Measurements from ENCODE around the gene BCS1L.
A peak's percentile ranks its signal among the peaks of the same experiment; 100 is the strongest.

BCS1L gene, protein sequence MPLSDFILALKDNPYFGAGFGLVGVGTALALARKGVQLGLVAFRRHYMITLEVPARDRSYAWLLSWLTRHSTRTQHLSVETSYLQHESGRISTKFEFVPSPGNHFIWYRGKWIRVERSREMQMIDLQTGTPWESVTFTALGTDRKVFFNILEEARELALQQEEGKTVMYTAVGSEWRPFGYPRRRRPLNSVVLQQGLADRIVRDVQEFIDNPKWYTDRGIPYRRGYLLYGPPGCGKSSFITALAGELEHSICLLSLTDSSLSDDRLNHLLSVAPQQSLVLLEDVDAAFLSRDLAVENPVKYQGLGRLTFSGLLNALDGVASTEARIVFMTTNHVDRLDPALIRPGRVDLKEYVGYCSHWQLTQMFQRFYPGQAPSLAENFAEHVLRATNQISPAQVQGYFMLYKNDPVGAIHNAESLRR

DNA sequence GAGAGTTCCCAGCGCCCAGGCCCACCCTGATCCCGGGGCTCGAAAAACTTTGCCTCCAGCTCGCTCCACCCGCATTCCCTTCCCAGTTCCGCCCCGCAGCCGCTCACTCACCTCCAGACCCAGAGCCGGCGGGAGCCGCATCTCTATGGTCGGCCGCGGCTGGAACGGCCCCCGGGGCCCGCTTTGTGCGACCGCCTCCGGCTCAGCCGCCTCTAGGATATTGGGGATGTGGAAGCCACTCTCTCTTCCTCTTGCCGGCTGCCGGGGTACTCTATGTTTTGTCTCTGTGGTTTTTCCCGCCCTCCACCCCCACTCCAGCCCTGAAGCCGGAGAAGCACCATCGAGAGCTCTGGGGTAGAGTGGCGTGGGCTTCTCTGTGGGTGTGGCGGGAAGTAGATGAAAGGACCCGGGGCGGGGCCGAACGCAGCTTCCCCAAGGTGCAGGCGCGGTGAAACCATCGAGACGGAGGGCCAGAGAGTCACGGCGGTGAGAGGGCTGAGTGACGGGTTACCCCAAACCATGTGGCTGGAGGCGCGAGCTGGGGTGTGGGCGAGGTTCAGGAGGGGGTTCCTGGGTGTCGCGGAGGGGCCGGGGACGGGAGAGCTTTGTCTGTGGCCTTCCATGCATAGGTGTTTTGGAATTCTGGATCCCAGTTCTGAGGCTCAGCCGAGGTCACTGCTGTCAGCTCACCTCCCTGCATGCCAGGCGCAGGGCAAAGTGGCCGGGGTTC lies at the start of gene BCS1L, which contains the start of gene ZNF142:
Gene BCS1L (plus strand): TSS at position 426 of the 730 bp plus-strand sequence. CDS start 1,305 bp downstream, outside the sequence.
Gene ZNF142 (minus strand): TSS at position 366 of the 730 bp plus-strand sequence. CDS start 3,194 bp downstream, outside the sequence.
- DNase-seq, result peak; percentile 82

- no peak for DNase-seq
These were observed 43.6 kb upstream of the BCS1L start for GRCh38 chr2:218615868-218616315.

GRCh38 chr2:218618102-218618860 lies 41.2 kb upstream of the BCS1L start:
- DNase-seq, result peak; percentile 1

- DNase-seq, result no peak
These were observed 38.5 kb upstream of the BCS1L start for GRCh38 chr2:218621007-218621406.

- no peak for DNase-seq
These were observed 36.7 kb upstream of the BCS1L start for GRCh38 chr2:218622606-218623365.

DNA sequence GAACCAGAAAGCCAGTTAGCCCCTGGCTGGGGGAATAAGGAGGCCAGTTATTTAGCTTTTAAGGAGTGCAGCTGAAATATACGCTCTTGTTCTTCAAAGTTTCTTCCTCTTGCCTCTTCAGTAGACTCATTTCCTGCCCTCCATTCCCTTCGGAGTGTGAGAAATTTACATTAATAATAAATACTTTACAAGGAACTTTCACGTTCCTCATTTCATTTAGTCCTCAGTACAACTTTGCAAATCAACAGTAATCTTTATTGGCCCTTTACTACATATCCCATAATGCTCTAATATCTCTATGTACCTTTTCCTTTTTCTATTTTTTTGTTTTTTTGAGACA lies 36.1 kb upstream of the BCS1L start:
- no peak for DNase-seq

DNA sequence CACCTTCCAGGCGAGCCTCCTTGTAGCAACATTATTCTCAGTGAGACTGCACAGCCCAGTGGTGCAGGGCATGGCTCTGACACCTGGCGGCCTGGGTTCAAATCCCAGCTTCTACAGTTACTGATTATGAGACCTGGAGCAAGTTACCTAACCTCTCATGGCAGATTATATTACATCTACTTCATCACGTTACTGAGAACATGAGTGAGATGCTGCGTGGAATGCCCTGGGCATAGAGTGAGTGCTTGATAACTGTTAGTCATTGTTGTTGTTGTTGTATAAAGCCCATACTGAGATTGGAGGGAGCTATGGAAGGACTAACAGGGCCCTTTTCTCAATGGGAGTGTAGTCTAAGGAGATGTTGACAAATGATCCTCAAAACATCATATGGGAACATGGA lies 33.1 kb upstream of the BCS1L start:
- DNase-seq, result no peak

DNA sequence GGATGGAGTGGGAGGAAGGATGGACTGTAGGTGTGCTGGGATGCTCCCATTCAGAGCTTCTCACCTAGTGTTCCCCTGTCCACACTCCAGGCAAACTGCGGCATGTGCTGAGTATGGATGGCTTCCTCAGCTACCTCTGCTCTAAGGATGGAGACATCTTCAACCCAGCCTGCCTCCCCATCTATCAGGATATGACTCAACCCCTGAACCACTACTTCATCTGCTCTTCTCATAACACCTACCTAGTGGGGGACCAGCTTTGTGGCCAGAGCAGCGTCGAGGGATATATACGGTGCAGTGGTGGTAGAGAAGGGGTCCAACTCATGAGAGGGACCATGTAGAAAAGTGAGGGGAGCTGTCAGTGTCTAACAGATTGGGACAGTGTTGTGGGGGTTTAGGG lies 31.5 kb upstream of the BCS1L start:
- DNase-seq, result no peak

GRCh38 chr2:218631837-218632236 lies 27.6 kb upstream of the BCS1L start:
- DNase-seq, result no peak

DNA sequence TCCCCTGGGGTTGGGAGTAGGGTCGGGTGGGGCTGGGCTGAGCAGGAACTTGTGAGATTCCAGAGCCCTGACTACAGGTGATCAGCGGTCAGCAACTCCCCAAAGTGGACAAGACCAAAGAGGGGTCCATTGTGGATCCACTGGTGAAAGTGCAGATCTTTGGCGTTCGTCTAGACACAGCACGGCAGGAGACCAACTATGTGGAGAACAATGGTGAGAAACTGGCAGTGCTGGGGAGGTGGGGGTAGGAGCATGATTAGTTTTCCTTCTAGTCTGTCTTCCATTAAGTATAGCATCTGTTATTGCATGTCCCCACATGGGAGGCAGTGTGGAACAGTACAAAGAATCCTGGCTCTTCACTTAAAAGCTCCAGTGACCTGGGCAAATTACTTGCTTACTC lies 23.8 kb upstream of the BCS1L start:
- DNase-seq, result no peak

DNA sequence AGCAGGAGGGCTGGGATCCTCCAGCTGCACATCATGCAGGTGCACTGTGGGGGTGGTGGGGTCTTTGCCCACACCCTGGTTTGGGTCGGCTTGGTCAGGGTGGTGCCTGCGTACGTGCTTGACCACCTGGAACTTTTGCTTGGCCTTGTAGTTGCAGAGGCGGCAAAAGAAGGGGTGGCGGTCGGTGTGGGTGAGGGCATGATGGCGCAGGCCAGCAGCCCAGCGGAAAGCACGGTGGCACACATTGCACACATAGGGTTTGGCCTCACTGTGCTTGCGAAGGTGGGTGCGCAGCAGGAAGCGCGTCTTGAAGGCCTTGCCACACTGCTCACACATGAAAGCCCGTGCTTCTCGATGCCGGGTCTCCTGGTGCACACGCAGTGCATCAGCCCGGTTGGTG lies 21.1 kb upstream of the BCS1L start:
- DNase-seq, result no peak

- no peak for DNase-seq
These were observed 17.3 kb upstream of the BCS1L start for GRCh38 chr2:218642121-218642656.

GRCh38 chr2:218642786-218643185 lies 16.7 kb upstream of the BCS1L start:
- no peak for DNase-seq

DNA sequence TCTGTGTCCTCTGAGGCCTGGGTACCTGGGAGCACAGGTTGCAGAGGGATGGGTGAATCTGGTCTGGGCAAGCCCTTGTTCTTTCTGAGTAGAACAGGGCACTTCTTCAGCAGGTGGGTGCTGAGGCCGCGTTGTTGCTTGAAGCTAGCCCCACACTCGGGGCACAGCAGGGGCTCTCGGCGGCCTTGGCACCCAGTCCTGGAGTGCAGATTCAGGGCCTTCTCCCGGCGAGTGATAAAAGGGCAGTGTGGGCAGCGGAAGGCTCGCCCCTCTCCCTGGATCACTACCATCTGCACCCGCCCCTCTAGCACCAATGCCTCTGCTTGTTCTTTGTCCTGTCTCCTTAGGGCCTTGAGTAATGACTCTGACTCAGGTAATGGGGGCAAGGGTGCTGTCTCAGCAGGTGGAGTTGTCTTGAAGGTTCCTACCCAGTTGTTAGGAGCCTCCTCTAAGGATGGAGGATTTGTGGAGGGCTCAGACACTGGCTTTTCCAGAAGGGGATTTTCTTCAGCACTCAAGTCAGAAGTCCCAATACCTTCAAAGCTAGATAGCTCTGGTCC lies 15.7 kb upstream of the BCS1L start:
- no peak for DNase-seq

- DNase-seq, result no peak
These were observed 14.8 kb upstream of the BCS1L start for GRCh38 chr2:218644721-218645120.

GRCh38 chr2:218645126-218645525 lies 14.4 kb upstream of the BCS1L start:
- DNase-seq, result no peak

DNA sequence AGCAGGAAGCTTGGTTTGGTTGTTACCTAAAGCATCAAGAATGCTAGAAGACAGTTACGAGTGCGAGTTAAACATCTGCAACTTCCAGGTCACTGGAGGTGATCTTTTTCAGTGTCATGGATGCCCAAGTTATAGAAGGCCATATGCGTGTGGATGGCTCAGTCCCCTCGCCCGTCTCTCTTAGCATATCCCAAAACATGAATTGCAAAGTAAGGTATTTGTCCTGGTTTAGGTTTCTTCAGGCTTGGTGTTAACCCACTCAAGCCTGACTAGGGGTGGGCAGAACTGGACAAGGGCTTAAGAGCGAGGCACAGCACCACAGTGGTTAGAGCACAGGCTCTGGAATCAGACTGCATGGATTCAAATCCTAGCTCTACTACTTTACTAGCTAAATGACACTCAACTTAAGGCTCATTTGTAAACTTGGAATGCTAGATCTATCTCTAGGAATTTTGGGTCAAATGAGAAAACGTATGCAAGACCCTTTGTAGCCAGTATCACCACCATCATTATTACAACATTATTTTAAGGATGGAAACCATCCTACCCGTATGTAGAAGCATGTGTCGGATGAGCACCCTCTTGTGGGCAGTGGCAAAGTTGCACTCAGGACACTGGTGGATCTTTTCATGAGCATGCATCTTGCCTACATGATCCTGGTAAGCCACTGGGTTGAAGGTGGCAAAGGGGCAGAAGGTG lies 11.2 kb upstream of the BCS1L start:
- no peak for DNase-seq

GRCh38 chr2:218648787-218649100 lies 10.7 kb upstream of the BCS1L start:
- no peak for DNase-seq

DNA sequence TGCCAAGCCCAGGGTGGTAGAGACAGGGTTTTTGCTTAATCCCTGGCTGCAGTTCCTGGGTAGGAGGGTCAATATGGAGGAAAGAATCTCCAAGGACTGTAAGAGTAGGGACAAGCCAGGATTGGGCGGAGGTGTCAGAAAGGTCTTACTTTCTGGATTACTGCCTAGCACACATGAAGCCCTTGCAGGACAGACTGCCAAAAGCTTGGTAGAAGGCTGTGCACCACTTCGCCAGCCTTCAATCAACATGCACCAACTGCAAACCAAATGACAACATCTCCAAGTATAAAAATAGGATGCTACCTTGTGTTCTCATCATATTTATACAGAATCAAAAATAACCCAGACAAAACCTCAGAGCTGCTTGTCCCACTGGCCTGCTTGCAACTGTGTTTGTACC lies 3.7 kb upstream of the BCS1L start:
- DNase-seq, result no peak

- DNase-seq, result no peak
These were observed 719 bp upstream of the BCS1L start for GRCh38 chr2:218658671-218659257.

GRCh38 chr2:218659988-218660358 lies 490 bp downstream of the BCS1L start:
- DNase-seq, result no peak
